MM.1S (cell line): ENCODE measurements around the gene A4GALT.

Source experiments
- DNase-seq: peaks from one replicate; pipeline ENCODE4 v3.0.0-alpha.2; 2015
- H2AFZ ChIP-seq: fragments of 300-600 bp; sonication (generic); 2 replicates; pipeline ENCODE4 v1.6.0; 2016; ENCODE audit warnings: antibody characterized with exemption, low read length
- H3F3A ChIP-seq: fragments of 300-600 bp; sonication (generic); 2 replicates; pipeline ENCODE4 v1.6.1; 2016; ENCODE audit warnings: mild to moderate bottlenecking, antibody characterized with exemption, low read length, moderate library complexity, mixed read lengths; ENCODE audit not compliant: insufficient read depth
- H3K27ac ChIP-seq: fragments of 300-600 bp; sonication (generic); 2 replicates; pipeline ENCODE4 v1.5.1; 2016; ENCODE audit warnings: mild to moderate bottlenecking, low read length
- H3K27me3 ChIP-seq: fragments of 300-600 bp; sonication (generic); replicated peaks from 2 replicates; pipeline ENCODE4 v1.6.0; 2016; ENCODE audit warnings: low read length; ENCODE audit not compliant: insufficient read depth
- H3K36me3 ChIP-seq: fragments of 300-600 bp; sonication (generic); replicated peaks from 2 replicates; pipeline ENCODE4 v1.6.1; 2016; ENCODE audit warnings: mild to moderate bottlenecking, low read length, mixed read lengths; ENCODE audit not compliant: insufficient read depth
- H3K4me1 ChIP-seq: fragments of 300-600 bp; sonication (generic); 2 replicates; pipeline ENCODE4 v1.6.1; 2016; ENCODE audit warnings: low read length, mixed read lengths
- H3K4me2 ChIP-seq: fragments of 300-600 bp; sonication (generic); 2 replicates; pipeline ENCODE4 v1.6.0; 2016; ENCODE audit warnings: low read depth, low read length
- H3K4me3 ChIP-seq: fragments of 300-600 bp; sonication (generic); 2 replicates; pipeline ENCODE4 v1.5.1; 2016; ENCODE audit warnings: low read length, mixed read lengths
- H3K79me2 ChIP-seq: fragments of 300-600 bp; sonication (generic); 2 replicates; pipeline ENCODE4 v1.6.1; 2016; ENCODE audit warnings: mixed run types, low read length, mixed read lengths
- H3K9ac ChIP-seq: fragments of 300-600 bp; sonication (generic); 2 replicates; pipeline ENCODE4 v1.6.1; 2016; ENCODE audit warnings: low read length, mixed read lengths
- H3K9me2 ChIP-seq: fragments of 300-600 bp; sonication (generic); replicated peaks from 2 replicates; pipeline ENCODE4 v1.6.1; 2016; ENCODE audit warnings: mild to moderate bottlenecking, low read length, mixed read lengths; ENCODE audit not compliant: insufficient read depth
- H3K9me3 ChIP-seq: fragments of 300-600 bp; sonication (generic); replicated peaks from 2 replicates; pipeline ENCODE4 v1.6.1; 2016; ENCODE audit warnings: mild to moderate bottlenecking, low read length, mixed read lengths; ENCODE audit not compliant: insufficient read depth
- H4K20me1 ChIP-seq: fragments of 300-600 bp; sonication (generic); 2 replicates; pipeline ENCODE4 v1.6.1; 2016; ENCODE audit warnings: mild to moderate bottlenecking, low read length, moderate library complexity, mixed read lengths; ENCODE audit not compliant: insufficient read depth
- EZH2 ChIP-seq: fragments of 300-600 bp; sonication (generic); optimal IDR thresholded peaks from 2 replicates; pipeline ENCODE3; 2017; ENCODE audit warnings: low read depth, mild to moderate bottlenecking, antibody characterized with exemption, low read length, mixed read lengths
- EZH2phosphoT487 ChIP-seq: fragments of 300-600 bp; sonication (generic); IDR thresholded peaks from 2 replicates; pipeline ENCODE4 v1.6.1; 2018; ENCODE audit warnings: antibody characterized with exemption, low read length
- TF ChIP-seq, protein P1 (sequence below): fragments of 300-600 bp; sonication (generic); IDR thresholded peaks from 2 replicates; pipeline ENCODE4 v1.5.1; 2016; ENCODE audit warnings: antibody characterized with exemption, low read length, mixed read lengths

A4GALT gene

DNA sequence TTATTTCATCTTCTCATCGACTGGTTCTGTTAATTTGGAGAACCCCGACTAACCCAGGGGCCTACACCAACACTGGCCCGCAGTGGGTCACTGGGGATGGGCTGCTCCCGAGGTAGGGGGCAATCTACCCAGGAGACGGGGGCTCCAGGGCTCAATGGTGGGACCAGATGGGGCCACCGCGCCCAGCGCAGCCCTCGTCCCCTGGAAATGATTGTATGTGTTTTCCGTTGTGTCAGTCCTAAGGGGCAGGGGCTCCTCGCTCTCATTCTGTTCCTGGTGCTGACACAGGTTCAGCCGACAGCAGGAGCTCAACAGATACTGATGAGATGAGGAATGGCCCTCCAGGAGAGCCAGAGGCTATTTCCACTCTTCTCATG is 20.7 kb downstream of the A4GALT start:
- no peak for DNase-seq
- no peaks in the 10 kb centered on the region for H3K27me3 ChIP-seq
- no peak overlapping the region for H3K9ac ChIP-seq
- no peaks in the 10 kb centered on the region for H3K9me2 ChIP-seq
- H3F3A ChIP-seq = no peaks in the 10 kb centered on the region
- no peak overlapping the region for H3K27ac ChIP-seq
- H2AFZ ChIP-seq = no peak overlapping the region
- H3K4me3 ChIP-seq = no peak overlapping the region
- no peaks in the 10 kb centered on the region for H3K4me1 ChIP-seq
- no peak overlapping the region for H3K4me2 ChIP-seq
- TF ChIP-seq EZH2 = no peak
- no peak for TF ChIP-seq EZH2phosphoT487
- TF ChIP-seq, protein P1, sequence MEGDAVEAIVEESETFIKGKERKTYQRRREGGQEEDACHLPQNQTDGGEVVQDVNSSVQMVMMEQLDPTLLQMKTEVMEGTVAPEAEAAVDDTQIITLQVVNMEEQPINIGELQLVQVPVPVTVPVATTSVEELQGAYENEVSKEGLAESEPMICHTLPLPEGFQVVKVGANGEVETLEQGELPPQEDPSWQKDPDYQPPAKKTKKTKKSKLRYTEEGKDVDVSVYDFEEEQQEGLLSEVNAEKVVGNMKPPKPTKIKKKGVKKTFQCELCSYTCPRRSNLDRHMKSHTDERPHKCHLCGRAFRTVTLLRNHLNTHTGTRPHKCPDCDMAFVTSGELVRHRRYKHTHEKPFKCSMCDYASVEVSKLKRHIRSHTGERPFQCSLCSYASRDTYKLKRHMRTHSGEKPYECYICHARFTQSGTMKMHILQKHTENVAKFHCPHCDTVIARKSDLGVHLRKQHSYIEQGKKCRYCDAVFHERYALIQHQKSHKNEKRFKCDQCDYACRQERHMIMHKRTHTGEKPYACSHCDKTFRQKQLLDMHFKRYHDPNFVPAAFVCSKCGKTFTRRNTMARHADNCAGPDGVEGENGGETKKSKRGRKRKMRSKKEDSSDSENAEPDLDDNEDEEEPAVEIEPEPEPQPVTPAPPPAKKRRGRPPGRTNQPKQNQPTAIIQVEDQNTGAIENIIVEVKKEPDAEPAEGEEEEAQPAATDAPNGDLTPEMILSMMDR = no peak
- H3K9me3 ChIP-seq = no peaks in the 10 kb centered on the region
- H3K79me2 ChIP-seq = no peaks in the 10 kb centered on the region
- H3K36me3 ChIP-seq = no peaks in the 10 kb centered on the region
- no peaks in the 10 kb centered on the region for H4K20me1 ChIP-seq

DNA sequence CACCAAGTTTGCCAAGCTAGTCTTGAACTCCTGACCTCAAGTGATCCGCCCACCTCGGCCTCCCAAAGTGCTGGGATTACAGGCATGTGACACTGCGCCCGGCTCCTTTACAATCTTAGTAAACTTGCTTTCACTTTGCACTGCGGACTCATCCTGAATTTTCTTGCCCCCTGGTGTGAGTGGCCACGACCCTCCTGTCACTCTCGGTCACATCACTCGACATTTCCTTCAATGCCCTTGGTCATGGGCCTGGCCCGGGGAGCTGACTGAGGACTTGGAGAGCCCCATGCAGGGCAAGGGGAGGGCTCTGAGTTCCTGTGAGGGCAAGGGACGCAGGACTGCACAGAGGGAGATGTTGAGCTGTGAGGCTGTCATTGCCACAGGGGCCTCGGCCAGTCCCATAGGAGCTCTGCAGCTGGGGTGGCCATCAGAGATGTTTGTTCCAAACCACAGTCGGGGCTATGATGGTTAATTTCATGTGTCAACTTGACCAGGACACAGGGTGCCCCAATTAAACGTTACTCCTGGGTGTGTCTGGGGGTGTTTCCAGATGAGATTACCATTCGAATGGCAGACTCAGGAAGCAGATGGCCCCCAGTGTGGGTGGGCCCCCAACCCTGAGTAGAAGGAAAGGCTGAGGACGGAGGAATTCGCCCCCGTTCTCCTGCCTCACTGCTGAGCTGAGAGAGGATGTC is 21.2 kb downstream of the A4GALT start:
- no peaks in the 10 kb centered on the region for H4K20me1 ChIP-seq
- no peak overlapping the region for H3K4me2 ChIP-seq
- H3F3A ChIP-seq = no peaks in the 10 kb centered on the region
- no peak overlapping the region for H2AFZ ChIP-seq
- no peak for TF ChIP-seq EZH2
- no peak for TF ChIP-seq EZH2phosphoT487
- TF ChIP-seq, protein P1 = no peak
- H3K9ac ChIP-seq = no peak overlapping the region
- H3K79me2 ChIP-seq = no peaks in the 10 kb centered on the region
- no peak for DNase-seq
- H3K36me3 ChIP-seq = no peaks in the 10 kb centered on the region
- no peaks in the 10 kb centered on the region for H3K27me3 ChIP-seq
- H3K4me3 ChIP-seq = no peak overlapping the region
- no peaks in the 10 kb centered on the region for H3K9me2 ChIP-seq
- H3K9me3 ChIP-seq = no peaks in the 10 kb centered on the region
- no peaks in the 10 kb centered on the region for H3K4me1 ChIP-seq
- H3K27ac ChIP-seq = no peak overlapping the region

DNA sequence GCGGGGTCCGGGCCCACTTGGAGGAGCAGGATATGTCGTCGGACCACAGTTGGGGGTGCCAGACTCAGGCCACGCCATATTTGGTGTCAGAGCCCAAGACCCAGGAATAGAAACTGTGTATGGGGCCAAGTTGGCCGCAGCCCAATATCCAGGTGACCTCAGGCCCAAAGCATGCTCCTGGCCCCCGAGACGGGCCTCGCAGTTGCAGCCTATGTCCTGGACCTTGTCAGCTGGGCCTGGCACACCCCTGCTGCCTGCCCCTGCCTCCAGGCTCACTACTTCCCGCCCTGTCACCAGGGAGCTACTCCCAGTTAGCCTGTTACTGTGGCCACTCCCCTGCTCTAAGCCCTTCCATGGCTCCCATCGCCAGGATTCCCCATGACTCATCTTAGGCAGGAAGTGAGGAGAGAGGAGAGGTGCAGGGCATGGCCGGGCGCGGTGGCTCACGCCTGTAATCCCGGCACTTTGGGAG is 23.1 kb downstream of the A4GALT start:
- no peak overlapping the region for H3K27ac ChIP-seq
- no peak overlapping the region for H2AFZ ChIP-seq
- H3K27me3 ChIP-seq = no peaks in the 10 kb centered on the region
- H3K4me3 ChIP-seq = no peak overlapping the region
- TF ChIP-seq EZH2 (no peak), EZH2phosphoT487 (no peak)
- TF ChIP-seq, protein P1 = no peak
- H3K36me3 ChIP-seq = no peaks in the 10 kb centered on the region
- no peak overlapping the region for H3K4me2 ChIP-seq
- DNase-seq = no peak
- H3F3A ChIP-seq = no peaks in the 10 kb centered on the region
- no peaks in the 10 kb centered on the region for H4K20me1 ChIP-seq
- H3K4me1 ChIP-seq = no peaks in the 10 kb centered on the region
- no peak overlapping the region for H3K9ac ChIP-seq
- H3K79me2 ChIP-seq = no peaks in the 10 kb centered on the region
- H3K9me3 ChIP-seq = no peaks in the 10 kb centered on the region
- no peaks in the 10 kb centered on the region for H3K9me2 ChIP-seq
